ENCODE results near the gene SMC1B. TPM values are rescaled to one million over a fixed set of nuclear protein-coding genes. Genes with fewer than 3 reads are reported as not detected.

SMC1B gene
- total and polyA plus RNA-seq, 4 donors, result 0.01 to 0.04 TPM; not detected in 2

- ATAC-seq (ENCODE audit: insufficient read depth, low FRiP score), result no peak
- peak overlapping the region; percentile 5 to 38 for H3K27ac ChIP-seq (ENCODE audit: low read depth in 1 of 2, low read length in 1 of 2)
- DNase-seq, result no peak
- H3K9ac ChIP-seq (ENCODE audit: insufficient read depth in 1 of 2, low read length in 2 of 2), result peak overlapping the region; percentile 17 to 55
- H3K27me3 ChIP-seq (ENCODE audit: control insufficient read depth in 3 of 3, insufficient read depth in 3 of 3, low read length in 2 of 3), result no peaks in the 10 kb centered on the region
- peaks cover 0 to 6% (median 1%) of the 10 kb centered on the region in 4 donors for H3K36me3 ChIP-seq (ENCODE audit: control insufficient read depth in 4 of 4, insufficient read depth in 4 of 4, low read length in 4 of 4)
- 5% methylated on average over 31 to 33 of the region's 33 CpGs for WGBS, 2 donors
- H3K4me3 ChIP-seq, result peak overlapping the region; percentile 86
- no peak for TF ChIP-seq CTCF (IDR thresholded peaks at IDR 0.05; ENCODE audit: control extremely low read depth, extremely low read depth)
- H3K4me1 ChIP-seq (ENCODE audit: control insufficient read depth in 5 of 5, insufficient read depth in 5 of 5, low read length in 5 of 5), result peaks cover 3 to 30% (median 9%) of the 10 kb centered on the region in 5 donors
- no peaks in the 10 kb centered on the region for H3K9me3 ChIP-seq (ENCODE audit: control insufficient read depth in 4 of 4, insufficient read depth in 3 of 4, low read length in 3 of 4)
Measured at GRCh38 chr22:45310331-45310976, 102.9 kb downstream of the SMC1B start.

- WGBS, 2 donors, result 1% methylated on average over 50 to 95 of the region's 95 CpGs
- H3K27ac ChIP-seq (ENCODE audit: low read depth in 1 of 2, low read length in 1 of 2), result peak within 1 kb of the TSS; percentile 38 to 75
- peaks cover 0 to 6% (median 1%) of the 10 kb centered on the region in 4 donors for H3K36me3 ChIP-seq (ENCODE audit: control insufficient read depth in 4 of 4, insufficient read depth in 4 of 4, low read length in 4 of 4)
- no peak for TF ChIP-seq CTCF (IDR thresholded peaks at IDR 0.05; ENCODE audit: control extremely low read depth, extremely low read depth)
- peak within 1 kb of the TSS; percentile 45 to 61 for H3K9ac ChIP-seq (ENCODE audit: insufficient read depth in 1 of 2, low read length in 2 of 2)
- no peaks in the 10 kb centered on the region for H3K27me3 ChIP-seq (ENCODE audit: control insufficient read depth in 3 of 3, insufficient read depth in 3 of 3, low read length in 2 of 3)
- ATAC-seq (ENCODE audit: insufficient read depth, low FRiP score), result peak; percentile 94
- peaks cover 3 to 30% (median 9%) of the 10 kb centered on the region in 5 donors for H3K4me1 ChIP-seq (ENCODE audit: control insufficient read depth in 5 of 5, insufficient read depth in 5 of 5, low read length in 5 of 5)
- DNase-seq, result peak; percentile 95 to 97 (median 96)
- peak within 1 kb of the TSS; percentile 86 for H3K4me3 ChIP-seq
- H3K9me3 ChIP-seq (ENCODE audit: control insufficient read depth in 4 of 4, insufficient read depth in 3 of 4, low read length in 3 of 4), result no peaks in the 10 kb centered on the region
Measured at GRCh38 chr22:45309422-45310227, 103.8 kb downstream of the SMC1B start, which contains the start of gene FAM118A. Gene FAM118A, plus strand, starts transcription at chr22:45309934. Its CDS starts 12,446 bp downstream, at chr22:45322380.

- Histone ChIP-seq H3K27ac (ENCODE audit: low read depth in 1 of 2, low read length in 1 of 2) (peak overlapping the region; percentile 14 to 73), H3K4me3 (peak overlapping the region; percentile 21), H3K9ac (ENCODE audit: insufficient read depth in 1 of 2, low read length in 2 of 2) (peak overlapping the region; percentile 45 to 61), H3K4me1 (ENCODE audit: control insufficient read depth in 5 of 5, insufficient read depth in 5 of 5, low read length in 5 of 5) (peaks cover 2 to 25% (median 9%) of the 10 kb centered on the region in 5 donors), H3K9me3 (ENCODE audit: control insufficient read depth in 4 of 4, insufficient read depth in 3 of 4, low read length in 3 of 4) (no peaks in the 10 kb centered on the region), H3K27me3 (ENCODE audit: control insufficient read depth in 3 of 3, insufficient read depth in 3 of 3, low read length in 2 of 3) (no peaks in the 10 kb centered on the region), H3K36me3 (ENCODE audit: control insufficient read depth in 4 of 4, insufficient read depth in 4 of 4, low read length in 4 of 4) (peaks cover 0 to 6% (median 1%) of the 10 kb centered on the region in 4 donors)
- ATAC-seq (ENCODE audit: insufficient read depth, low FRiP score) (no peak), DNase-seq (no peak)
- WGBS, 2 donors, result 41 to 50% methylated on average over 25 of the region's 25 CpGs
- TF ChIP-seq CTCF (IDR thresholded peaks at IDR 0.05; ENCODE audit: control extremely low read depth, extremely low read depth), result no peak
Measured at GRCh38 chr22:45308957-45309421, 104.4 kb downstream of the SMC1B start.

Measured in lung (tissue), 12 donors.